ENCODE measurements around the gene REEP6. TPM values are rescaled to one million over a fixed set of nuclear protein-coding genes. Genes with fewer than 3 reads are reported as not detected.

The REEP6 gene
- total and polyA plus RNA-seq, 4 donors = 16.4 to 449 (median 201) TPM

- no peak for TF ChIP-seq FOXA2 (IDR thresholded peaks at IDR 0.05)
- TF ChIP-seq RXRA (IDR thresholded peaks at IDR 0.05) = no peak
- TF ChIP-seq NR2F2 (IDR thresholded peaks at IDR 0.05) = no peak
- TF ChIP-seq YY1 (IDR thresholded peaks at IDR 0.05) = no peak
- no peak for TF ChIP-seq ATF3 (IDR thresholded peaks at IDR 0.05)
- TF ChIP-seq REST (IDR thresholded peaks at IDR 0.05) = no peak
- WGBS = 78% methylated on average over 9 of the region's 9 CpGs
- no peaks in the 10 kb centered on the region for H3K36me3 ChIP-seq (ENCODE audit: control insufficient read depth in 4 of 4, insufficient read depth in 3 of 4, low read depth in 1 of 4, low read length in 3 of 4)
- H3K27ac ChIP-seq (ENCODE audit: low read depth in 1 of 2, low read length in 2 of 2) = no peak overlapping the region
- H3K4me3 ChIP-seq (ENCODE audit: low read depth in 1 of 3, low read length in 3 of 3) = no peak overlapping the region
- no peak overlapping the region for H3K9ac ChIP-seq (ENCODE audit: low read depth in 1 of 2, low read length in 2 of 2)
- H3K27me3 ChIP-seq (ENCODE audit: control insufficient read depth in 4 of 4, insufficient read depth in 4 of 4, low read length in 3 of 4) = peaks cover 11 to 24% (median 17%) of the 10 kb centered on the region in 4 donors
- no peak for DNase-seq (ENCODE audit: low spot score)
- peaks cover 3 to 18% (median 11%) of the 10 kb centered on the region in 4 donors for H3K4me1 ChIP-seq (ENCODE audit: control insufficient read depth in 4 of 4, insufficient read depth in 4 of 4, low read length in 3 of 4)
- H3K9me3 ChIP-seq (ENCODE audit: control insufficient read depth in 4 of 4, low read length in 3 of 4) = no peaks in the 10 kb centered on the region
Measured at GRCh38 chr19:1447944-1448343, 43.0 kb upstream of the REEP6 start.

DNA sequence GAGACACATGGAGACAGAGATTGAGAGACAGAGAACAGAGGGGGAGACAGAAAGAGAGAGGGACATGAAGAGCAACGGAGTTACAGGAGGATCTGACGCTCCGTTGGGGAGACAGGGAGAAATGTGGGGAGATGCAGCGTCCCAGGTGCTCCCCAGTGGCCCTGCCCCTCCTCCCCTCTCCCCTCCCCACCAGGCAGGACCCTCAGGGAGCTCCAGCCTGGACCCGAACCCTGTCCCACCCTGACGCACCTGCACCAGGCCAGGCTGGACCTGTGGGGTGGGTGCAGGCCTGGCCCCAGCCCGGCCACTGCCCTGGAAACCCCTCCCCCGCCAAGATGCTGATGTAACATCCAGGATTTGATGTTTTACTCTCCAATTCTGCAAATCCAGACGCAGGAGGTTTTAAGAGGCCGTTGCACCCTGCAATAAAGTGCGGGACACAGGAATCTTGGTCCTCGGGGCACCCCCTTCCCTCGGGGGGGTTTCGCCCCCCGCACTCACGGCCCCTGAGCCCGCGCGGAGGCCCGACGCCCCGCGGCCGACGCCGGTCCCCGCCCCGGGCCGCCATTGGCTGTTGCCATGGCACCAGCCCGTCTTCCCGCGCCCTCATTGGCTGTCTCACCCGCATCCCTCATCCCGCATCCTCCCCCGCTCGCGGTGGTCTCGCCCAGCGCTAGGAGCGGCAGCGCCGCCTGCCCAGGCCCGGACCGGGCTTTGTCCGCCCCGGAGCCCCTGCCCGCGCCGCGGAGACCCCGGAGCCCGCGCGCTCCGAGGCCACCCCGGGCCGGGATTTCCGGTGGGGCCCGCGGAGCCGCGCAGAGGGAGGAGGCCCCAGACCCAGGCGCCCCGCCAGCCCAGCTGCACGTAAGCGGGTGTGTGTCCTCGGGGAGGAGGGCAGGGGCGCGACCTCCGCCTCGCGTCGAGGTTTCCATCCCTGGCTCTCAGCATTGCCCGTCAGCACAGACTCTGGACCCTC lies 41.2 kb upstream of the REEP6 start, which contains the start of gene APC2:
Gene APC2 (plus strand): TSS at position 655 of the 976 bp plus-strand sequence. CDS start 2,881 bp downstream, outside the sequence.
- Histone ChIP-seq H3K27me3 (ENCODE audit: control insufficient read depth in 4 of 4, insufficient read depth in 4 of 4, low read length in 3 of 4) (peaks cover 11 to 26% (median 19%) of the 10 kb centered on the region in 4 donors), H3K9ac (ENCODE audit: low read depth in 1 of 2, low read length in 2 of 2) (no peak within 1 kb of the TSS), H3K36me3 (ENCODE audit: control insufficient read depth in 4 of 4, insufficient read depth in 3 of 4, low read depth in 1 of 4, low read length in 3 of 4) (no peaks in the 10 kb centered on the region), H3K27ac (ENCODE audit: low read depth in 1 of 2, low read length in 2 of 2) (no peak within 1 kb of the TSS), H3K9me3 (ENCODE audit: control insufficient read depth in 4 of 4, low read length in 3 of 4) (no peaks in the 10 kb centered on the region), H3K4me3 (ENCODE audit: low read depth in 1 of 3, low read length in 3 of 3) (no peak within 1 kb of the TSS), H3K4me1 (ENCODE audit: control insufficient read depth in 4 of 4, insufficient read depth in 4 of 4, low read length in 3 of 4) (peaks cover 3 to 26% (median 12%) of the 10 kb centered on the region in 4 donors)
- WGBS = 8% methylated on average over 74 of the region's 74 CpGs
- no peak for DNase-seq (ENCODE audit: low spot score)
- no peak for TF ChIP-seq FOXA2 (IDR thresholded peaks at IDR 0.05)
- TF ChIP-seq, protein P1, sequence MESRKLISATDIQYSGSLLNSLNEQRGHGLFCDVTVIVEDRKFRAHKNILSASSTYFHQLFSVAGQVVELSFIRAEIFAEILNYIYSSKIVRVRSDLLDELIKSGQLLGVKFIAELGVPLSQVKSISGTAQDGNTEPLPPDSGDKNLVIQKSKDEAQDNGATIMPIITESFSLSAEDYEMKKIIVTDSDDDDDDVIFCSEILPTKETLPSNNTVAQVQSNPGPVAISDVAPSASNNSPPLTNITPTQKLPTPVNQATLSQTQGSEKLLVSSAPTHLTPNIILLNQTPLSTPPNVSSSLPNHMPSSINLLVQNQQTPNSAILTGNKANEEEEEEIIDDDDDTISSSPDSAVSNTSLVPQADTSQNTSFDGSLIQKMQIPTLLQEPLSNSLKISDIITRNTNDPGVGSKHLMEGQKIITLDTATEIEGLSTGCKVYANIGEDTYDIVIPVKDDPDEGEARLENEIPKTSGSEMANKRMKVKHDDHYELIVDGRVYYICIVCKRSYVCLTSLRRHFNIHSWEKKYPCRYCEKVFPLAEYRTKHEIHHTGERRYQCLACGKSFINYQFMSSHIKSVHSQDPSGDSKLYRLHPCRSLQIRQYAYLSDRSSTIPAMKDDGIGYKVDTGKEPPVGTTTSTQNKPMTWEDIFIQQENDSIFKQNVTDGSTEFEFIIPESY (IDR thresholded peaks at IDR 0.05) = no peak
- no peak for TF ChIP-seq SP1 (IDR thresholded peaks at IDR 0.05)
- no peak for TF ChIP-seq HNF4G (IDR thresholded peaks at IDR 0.05)
